PC-9 (cell line): ENCODE measurements around the gene SNX1.

Experiments used
- EZH2 ChIP-seq: fragments of 200-600 bp; sonication (generic); IDR thresholded peaks from 2 replicates; pipeline ENCODE4 v1.8.0; 2017; ENCODE audit warnings: antibody characterized with exemption, low read depth
- TF ChIP-seq, protein P1 (sequence below): fragments of 200-600 bp; sonication (generic); conservative IDR thresholded peaks from 2 replicates; pipeline ENCODE4 v1.6.1; 2017; ENCODE audit warnings: mixed run types, antibody characterized with exemption, mild to moderate bottlenecking, moderate library complexity

GRCh38 chr15:64134345-64134829 lies 38.6 kb downstream of the SNX1 start:
- TF ChIP-seq EZH2 = no peak
- TF ChIP-seq, protein P1, sequence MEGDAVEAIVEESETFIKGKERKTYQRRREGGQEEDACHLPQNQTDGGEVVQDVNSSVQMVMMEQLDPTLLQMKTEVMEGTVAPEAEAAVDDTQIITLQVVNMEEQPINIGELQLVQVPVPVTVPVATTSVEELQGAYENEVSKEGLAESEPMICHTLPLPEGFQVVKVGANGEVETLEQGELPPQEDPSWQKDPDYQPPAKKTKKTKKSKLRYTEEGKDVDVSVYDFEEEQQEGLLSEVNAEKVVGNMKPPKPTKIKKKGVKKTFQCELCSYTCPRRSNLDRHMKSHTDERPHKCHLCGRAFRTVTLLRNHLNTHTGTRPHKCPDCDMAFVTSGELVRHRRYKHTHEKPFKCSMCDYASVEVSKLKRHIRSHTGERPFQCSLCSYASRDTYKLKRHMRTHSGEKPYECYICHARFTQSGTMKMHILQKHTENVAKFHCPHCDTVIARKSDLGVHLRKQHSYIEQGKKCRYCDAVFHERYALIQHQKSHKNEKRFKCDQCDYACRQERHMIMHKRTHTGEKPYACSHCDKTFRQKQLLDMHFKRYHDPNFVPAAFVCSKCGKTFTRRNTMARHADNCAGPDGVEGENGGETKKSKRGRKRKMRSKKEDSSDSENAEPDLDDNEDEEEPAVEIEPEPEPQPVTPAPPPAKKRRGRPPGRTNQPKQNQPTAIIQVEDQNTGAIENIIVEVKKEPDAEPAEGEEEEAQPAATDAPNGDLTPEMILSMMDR = no peak
